GM12878 (cell line): Measurements from ENCODE around the gene DCUN1D3. TPM values are rescaled to one million over a fixed set of nuclear protein-coding genes. Genes with fewer than 3 reads are reported as not detected.

Experiments used
- ATAC-seq: fragments of 200-7000 bp; cut with Tn5 transposase; 3 replicates; pipeline ENCODE4 v1.9.1; 2020; ENCODE audit warnings: mild to moderate bottlenecking, moderate library complexity
- BruUV-seq: library from RNA; stranded (reverse); fragments of 400-500 nt; replicated peaks from 2 replicates; lab custom pipeline; 2021; lab: Mats Ljungman, UMichigan
- CTCF ChIA-PET: fragments of 300-600 bp; sonication (Branson Sonifier 250); formaldehyde crosslinking; extraction: SDS; loops from one replicate; lab custom pipeline; 2021; ENCODE audit warnings: inconsistent platforms; lab: Yijun Ruan, JAX
- POLR2A ChIA-PET: fragments of 350-600 bp; formaldehyde crosslinking; extraction: SDS; loops from one replicate; lab custom pipeline; 2021; ENCODE audit warnings: inconsistent platforms; lab: Charles Lee
- RAD21 ChIA-PET: fragments of 300-600 bp; sonication (Branson Sonifier 250); formaldehyde crosslinking; loops from one replicate; lab custom pipeline; 2023; ENCODE audit warnings: antibody characterized with exemption; ENCODE audit not compliant: unreplicated experiment; lab: Charles Lee
- SMC1A ChIA-PET: fragments of 300-600 bp; sonication (Branson Sonifier 250); formaldehyde crosslinking; loops from one replicate; lab custom pipeline; 2023; ENCODE audit not compliant: unreplicated experiment, uncharacterized antibody; lab: Charles Lee
- DNase-seq: peaks from one replicate; pipeline ENCODE4 v3.0.0-alpha.2; 2011; ENCODE audit warnings: low read depth, low spot score
- FAIRE-seq: peaks from 3 replicates; lab custom pipeline; 2011; peaks lifted over from hg19 to GRCh38; lab: Jason Lieb, UNC
- H2AFZ ChIP-seq: 2 replicates; pipeline ENCODE4 v1.6.0; 2011; ENCODE audit warnings: low read depth, low read length, control low read depth; ENCODE audit not compliant: control insufficient read depth
- H3K27ac ChIP-seq: 2 replicates; pipeline ENCODE4 v1.5.1; 2011; ENCODE audit warnings: control low read depth; ENCODE audit not compliant: control insufficient read depth, insufficient read depth
- H3K27me3 ChIP-seq, 2 experiments: replicated peaks in 1 of 2; 2 replicates each; pipeline versions ENCODE4 v1.6.0 to v1.6.1; 2011; ENCODE audit warnings: low read length in 1 of 2; ENCODE audit not compliant: control insufficient read depth in 2 of 2, insufficient read depth in 2 of 2
- H3K36me3 ChIP-seq, 2 experiments: 2 replicates each; pipeline ENCODE4 v1.5.1; 2011; ENCODE audit warnings: low read length in 1 of 2; ENCODE audit not compliant: control insufficient read depth in 2 of 2, insufficient read depth in 2 of 2
- H3K4me1 ChIP-seq: 2 replicates; pipeline ENCODE4 v1.6.1; 2011; ENCODE audit warnings: mild to moderate bottlenecking, low read length, moderate library complexity, mixed read lengths; ENCODE audit not compliant: control insufficient read depth, insufficient read depth
- H3K4me2 ChIP-seq: 2 replicates; pipeline ENCODE4 v1.6.0; 2011; ENCODE audit warnings: control low read depth; ENCODE audit not compliant: control insufficient read depth, insufficient read depth
- H3K4me3 ChIP-seq: fragments of 200-600 bp; sonication (generic); 2 replicates; pipeline ENCODE4 v1.5.1; 2016
- H3K79me2 ChIP-seq: 2 replicates; pipeline ENCODE4 v1.6.0; 2011; ENCODE audit warnings: low read length; ENCODE audit not compliant: control insufficient read depth, insufficient read depth
- H3K9ac ChIP-seq: 2 replicates; pipeline ENCODE4 v1.8.0; 2011; ENCODE audit warnings: low read length, control low read depth, mixed read lengths; ENCODE audit not compliant: control insufficient read depth, insufficient read depth
- H3K9me3 ChIP-seq: replicated peaks from 3 replicates; pipeline ENCODE4 v1.5.1; 2011; ENCODE audit warnings: mild to moderate bottlenecking, low read length; ENCODE audit not compliant: control insufficient read depth, insufficient read depth
- H4K20me1 ChIP-seq: 2 replicates; pipeline ENCODE4 v1.6.0; 2011; ENCODE audit not compliant: control insufficient read depth, insufficient read depth
- BHLHE40 ChIP-seq, 2 experiments: fragments of 450-650 bp in 1 of 2; IDR thresholded peaks; 2 replicates each; pipeline ENCODE4 v1.6.1; 2011 to 2017; ENCODE audit warnings: low read depth in 2 of 2, borderline replicate concordance in 1 of 2, improper control_type of control experiment in 1 of 2, low read length in 1 of 2, mild to moderate bottlenecking in 1 of 2
- DPF2 ChIP-seq: fragments of 450-650 bp; IDR thresholded peaks from 2 replicates; pipeline ENCODE4 v1.6.1; 2017; ENCODE audit warnings: mild to moderate bottlenecking
- EP300 ChIP-seq, 2 experiments: fragments of 150-350 bp in 1 of 2; IDR thresholded peaks; 2 replicates each; pipeline ENCODE4 v1.6.1; 2011 to 2012; ENCODE audit warnings: low read depth in 2 of 2, low read length in 2 of 2, borderline replicate concordance in 1 of 2, improper control_type of control experiment in 1 of 2, inconsistent platforms in 1 of 2; ENCODE audit not compliant: control insufficient read depth in 1 of 2
- FOS ChIP-seq: IDR thresholded peaks from 3 replicates; pipeline ENCODE4 v1.6.1; 2011; ENCODE audit warnings: borderline replicate concordance; ENCODE audit not compliant: insufficient read length; ENCODE audit errors: extremely low read depth
- HDAC2 ChIP-seq: fragments of 200-600 bp; sonication (generic); IDR thresholded peaks from 2 replicates; pipeline ENCODE4 v1.6.1; 2017
- MYB ChIP-seq: fragments of 150-350 bp; IDR thresholded peaks from 2 replicates; pipeline ENCODE4 v1.6.1; 2014; ENCODE audit warnings: mild to moderate bottlenecking, low read depth, low read length, borderline replicate concordance
- SIX5 ChIP-seq: IDR thresholded peaks from 2 replicates; pipeline ENCODE4 v1.6.1; 2011; ENCODE audit warnings: mild to moderate bottlenecking, low read depth, low read length, moderate library complexity; ENCODE audit not compliant: severe bottlenecking
- SMAD5 ChIP-seq: IDR thresholded peaks from 2 replicates; pipeline ENCODE4 v1.6.1; 2016; ENCODE audit warnings: antibody characterized with exemption, low read depth
- SMARCA5 ChIP-seq: fragments of 450-650 bp; IDR thresholded peaks from 2 replicates; pipeline ENCODE4 v1.6.1; 2017; ENCODE audit warnings: mild to moderate bottlenecking
- SREBF1 ChIP-seq: IDR thresholded peaks from 2 replicates; pipeline ENCODE4 v1.6.1; 2012; ENCODE audit warnings: mild to moderate bottlenecking, low read length
- ZBTB33 ChIP-seq: fragments of 450-650 bp; IDR thresholded peaks from 2 replicates; pipeline ENCODE4 v1.6.1; 2017; ENCODE audit warnings: mild to moderate bottlenecking
- ZBTB40 ChIP-seq: fragments of 450-650 bp; IDR thresholded peaks from 2 replicates; pipeline ENCODE4 v1.6.1; 2016; ENCODE audit warnings: mild to moderate bottlenecking, moderate library complexity, borderline replicate concordance
- ZNF274 ChIP-seq: IDR thresholded peaks from one replicate; pipeline ENCODE4 v1.8.0; 2011; ENCODE audit not compliant: insufficient read length, insufficient read depth
- WGBS: methylation state at CpG from one replicate; pipeline ENCODE4 v1.1.6; 2016; ENCODE audit warnings: low lambda C conversion rate; ENCODE audit not compliant: insufficient replicate concordance, insufficient coverage; ENCODE audit errors: missing lambda C conversion rate; 5-methylcytosine and 5-hydroxymethylcytosine counted together
- in situ Hi-C: fragments of 300-500 bp; cut with MboI; formaldehyde crosslinking; loops from 9 replicates; pipeline ENCODE4 v1.14.3; 2018; ENCODE audit warnings: mixed read lengths
- intact Hi-C: fragments of 100-400 bp; cut with micrococcal nuclease; formaldehyde crosslinking; loops from one replicate; pipeline ENCODE4 v1.14.2; 2022; ENCODE audit not compliant: unreplicated experiment
- polyA plus RNA-seq, 11 experiments: library from polyadenylated mRNA; depleted of rRNA in 4 of 11; unstranded in 6 of 11; stranded (reverse) in 5 of 11; fragments of >200 nt; fragmentation: Nextera tagmentation in 4 of 11; fragmentation: Illumina TruSeq in 1 of 11; extraction: Ambion mirVana in 4 of 11; extraction: Trizol in 1 of 11; gene quantifications; 1 replicate in 1 of 11; 2 replicates in 10 of 11; pipeline versions ENCODE4 v1.2.1 to v1.2.3, GENCODE V29; 2011 to 2016; ENCODE audit warnings: inconsistent platforms in 2 of 11, missing spikeins in 2 of 11, low read depth in 1 of 11
- total RNA-seq, 4 experiments: library from RNA; depleted of rRNA in 3 of 4; stranded (reverse); fragments of >200 nt in 3 of 4; fragmentation: Illumina TruSeq in 1 of 4; extraction: Trizol in 1 of 4; gene quantifications; 2 replicates each; pipeline versions ENCODE4 v1.2.1 to v1.2.3, GENCODE V29; 2013 to 2021
- TF ChIP-seq, protein P1 (sequence below): fragments of 450-650 bp; IDR thresholded peaks from 2 replicates; pipeline ENCODE4 v1.6.1; 2017; ENCODE audit warnings: mild to moderate bottlenecking, moderate library complexity

DCUN1D3 gene
- total and polyA plus RNA-seq, 10 of the 15 experiments (the other 5 are each of a cell fraction or from before 2014, with no cell fraction given): 0.47 to 4.5 (median 1.9) TPM

DNA sequence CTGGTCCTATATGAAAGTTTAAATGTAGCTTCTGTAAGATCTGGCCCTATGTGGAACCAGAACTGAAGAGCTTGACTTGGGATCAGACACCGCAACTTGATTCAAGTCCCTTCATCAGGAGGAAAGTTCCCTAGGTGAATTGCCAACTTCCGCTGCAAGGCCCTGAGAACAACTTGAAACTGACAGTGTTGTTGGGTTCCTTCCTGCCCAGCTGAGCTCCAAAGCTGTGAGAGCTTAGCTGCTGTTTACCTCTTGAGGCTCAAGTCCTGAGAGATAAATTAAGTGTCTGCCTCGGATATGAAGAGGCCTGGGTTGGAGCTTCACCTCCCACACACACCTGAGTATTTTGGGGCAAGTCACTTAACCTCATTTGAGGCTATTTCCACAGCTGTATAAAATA lies 49.2 kb downstream of the DCUN1D3 start:
- no peaks in the 10 kb centered on the region for H3K9me3 ChIP-seq
- H4K20me1 ChIP-seq: no peaks in the 10 kb centered on the region
- CTCF ChIA-PET: interaction anchor here (0.9 to 5.6 kb wide), 34 partner anchors 10 to 307 kb away, joined by 3 to 58 read pairs (median 6); partner anchors contain the start of genes DCUN1D3 and LDAF1
- H3K27ac ChIP-seq: no peak overlapping the region
- DNase-seq: no peak
- SMC1A ChIA-PET: interaction anchor here (0.5 to 3.9 kb wide), 36 partner anchors 10 to 338 kb away, joined by 3 to 34 read pairs (median 6); partner anchors contain the start of genes DCUN1D3 and LYRM1
- no peak for FAIRE-seq
- no peaks in the 10 kb centered on the region for H3K27me3 ChIP-seq
- no peaks in the 10 kb centered on the region for H3K79me2 ChIP-seq
- no peak overlapping the region for H3K4me2 ChIP-seq
- 91% methylated on average over 3 of the region's 3 CpGs for WGBS
- intact Hi-C loops: loop anchor here (2.0 to 10.0 kb wide), 3 partner anchors 94 to 232 kb away; no protein-coding TSS in a partner anchor
- BruUV-seq: no TSS peak
- no peak overlapping the region for H3K9ac ChIP-seq
- no peak for ATAC-seq
- POLR2A ChIA-PET: no interaction called here
- RAD21 ChIA-PET: interaction anchor here (0.8 to 2.8 kb wide), 18 partner anchors 13 to 450 kb away, joined by 3 to 14 read pairs (median 5); partner anchors contain the start of gene DCUN1D3
- H2AFZ ChIP-seq: no peak overlapping the region
- H3K36me3 ChIP-seq: peaks cover under 1 to 4% of the 10 kb centered on the region in 2 experiments; a peak in 1 of 4 replicates
- H3K4me1 ChIP-seq: no peaks in the 10 kb centered on the region
- in situ Hi-C loops: loop anchor here (5.0 kb wide), 2 partner anchors 151 to 231 kb away; no protein-coding TSS in a partner anchor
- H3K4me3 ChIP-seq: no peak overlapping the region
- TF ChIP-seq SIX5: no peak
- no peak for TF ChIP-seq EP300 (IDR thresholded peaks at IDR 0.05; ENCODE audit: borderline replicate concordance in 1 of 2, control insufficient read depth in 1 of 2, low read depth in 2 of 2, low read length in 2 of 2)
- no peak for TF ChIP-seq FOS
- TF ChIP-seq MYB: no peak
- no peak for TF ChIP-seq ZBTB40
- TF ChIP-seq DPF2: no peak
- TF ChIP-seq SMAD5: no peak
- no peak for TF ChIP-seq SREBF1
- TF ChIP-seq, protein P1, sequence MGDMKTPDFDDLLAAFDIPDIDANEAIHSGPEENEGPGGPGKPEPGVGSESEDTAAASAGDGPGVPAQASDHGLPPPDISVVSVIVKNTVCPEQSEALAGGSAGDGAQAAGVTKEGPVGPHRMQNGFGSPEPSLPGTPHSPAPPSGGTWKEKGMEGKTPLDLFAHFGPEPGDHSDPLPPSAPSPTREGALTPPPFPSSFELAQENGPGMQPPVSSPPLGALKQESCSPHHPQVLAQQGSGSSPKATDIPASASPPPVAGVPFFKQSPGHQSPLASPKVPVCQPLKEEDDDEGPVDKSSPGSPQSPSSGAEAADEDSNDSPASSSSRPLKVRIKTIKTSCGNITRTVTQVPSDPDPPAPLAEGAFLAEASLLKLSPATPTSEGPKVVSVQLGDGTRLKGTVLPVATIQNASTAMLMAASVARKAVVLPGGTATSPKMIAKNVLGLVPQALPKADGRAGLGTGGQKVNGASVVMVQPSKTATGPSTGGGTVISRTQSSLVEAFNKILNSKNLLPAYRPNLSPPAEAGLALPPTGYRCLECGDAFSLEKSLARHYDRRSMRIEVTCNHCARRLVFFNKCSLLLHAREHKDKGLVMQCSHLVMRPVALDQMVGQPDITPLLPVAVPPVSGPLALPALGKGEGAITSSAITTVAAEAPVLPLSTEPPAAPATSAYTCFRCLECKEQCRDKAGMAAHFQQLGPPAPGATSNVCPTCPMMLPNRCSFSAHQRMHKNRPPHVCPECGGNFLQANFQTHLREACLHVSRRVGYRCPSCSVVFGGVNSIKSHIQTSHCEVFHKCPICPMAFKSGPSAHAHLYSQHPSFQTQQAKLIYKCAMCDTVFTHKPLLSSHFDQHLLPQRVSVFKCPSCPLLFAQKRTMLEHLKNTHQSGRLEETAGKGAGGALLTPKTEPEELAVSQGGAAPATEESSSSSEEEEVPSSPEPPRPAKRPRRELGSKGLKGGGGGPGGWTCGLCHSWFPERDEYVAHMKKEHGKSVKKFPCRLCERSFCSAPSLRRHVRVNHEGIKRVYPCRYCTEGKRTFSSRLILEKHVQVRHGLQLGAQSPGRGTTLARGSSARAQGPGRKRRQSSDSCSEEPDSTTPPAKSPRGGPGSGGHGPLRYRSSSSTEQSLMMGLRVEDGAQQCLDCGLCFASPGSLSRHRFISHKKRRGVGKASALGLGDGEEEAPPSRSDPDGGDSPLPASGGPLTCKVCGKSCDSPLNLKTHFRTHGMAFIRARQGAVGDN: no peak
- TF ChIP-seq BHLHE40 (IDR thresholded peaks at IDR 0.05; ENCODE audit: borderline replicate concordance in 1 of 2, low read depth in 2 of 2, low read length in 1 of 2): no peak
- TF ChIP-seq HDAC2: no peak
- no peak for TF ChIP-seq ZBTB33
- TF ChIP-seq SMARCA5: no peak
- TF ChIP-seq ZNF274: no peak
